Measurements from ENCODE around the gene IL22RA1. TPM values are rescaled to one million over a fixed set of nuclear protein-coding genes. Genes with fewer than 3 reads are reported as not detected.

IL22RA1 gene
- total and polyA plus RNA-seq, 12 donors, result 0.06 to 0.76 (median 0.26) TPM; not detected in 2

DNA sequence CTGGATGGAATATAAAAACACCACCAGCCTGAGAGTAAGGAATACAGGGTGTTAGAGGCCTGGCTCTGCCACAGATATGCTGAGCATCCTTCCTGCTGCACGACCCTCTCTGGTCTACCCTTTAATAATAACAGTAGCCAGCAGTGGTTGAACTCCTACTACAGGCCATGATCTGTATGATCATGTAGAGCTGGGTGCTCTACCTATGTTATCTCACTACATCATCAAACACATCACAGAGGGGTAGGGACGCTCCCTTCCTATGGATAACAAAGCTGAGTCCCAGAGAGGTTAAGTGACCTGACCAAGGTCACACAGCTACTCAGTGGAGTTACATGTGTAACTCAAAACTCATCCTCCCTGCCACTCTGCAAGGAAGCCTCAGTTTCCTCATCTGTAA is 18.0 kb downstream of the IL22RA1 start:
- H3K36me3 ChIP-seq (replicated peaks in 1 of 2), result no peaks in the 10 kb centered on the region
- no peaks in the 10 kb centered on the region for H3K27me3 ChIP-seq
- no peak overlapping the region for H3K27ac ChIP-seq
- peaks cover 3 to 7% of the 10 kb centered on the region in 2 donors for H3K4me1 ChIP-seq (replicated peaks in 1 of 2)
- TF ChIP-seq POLR2A (IDR thresholded peaks at IDR 0.05), result no peak
- TF ChIP-seq, protein P1, sequence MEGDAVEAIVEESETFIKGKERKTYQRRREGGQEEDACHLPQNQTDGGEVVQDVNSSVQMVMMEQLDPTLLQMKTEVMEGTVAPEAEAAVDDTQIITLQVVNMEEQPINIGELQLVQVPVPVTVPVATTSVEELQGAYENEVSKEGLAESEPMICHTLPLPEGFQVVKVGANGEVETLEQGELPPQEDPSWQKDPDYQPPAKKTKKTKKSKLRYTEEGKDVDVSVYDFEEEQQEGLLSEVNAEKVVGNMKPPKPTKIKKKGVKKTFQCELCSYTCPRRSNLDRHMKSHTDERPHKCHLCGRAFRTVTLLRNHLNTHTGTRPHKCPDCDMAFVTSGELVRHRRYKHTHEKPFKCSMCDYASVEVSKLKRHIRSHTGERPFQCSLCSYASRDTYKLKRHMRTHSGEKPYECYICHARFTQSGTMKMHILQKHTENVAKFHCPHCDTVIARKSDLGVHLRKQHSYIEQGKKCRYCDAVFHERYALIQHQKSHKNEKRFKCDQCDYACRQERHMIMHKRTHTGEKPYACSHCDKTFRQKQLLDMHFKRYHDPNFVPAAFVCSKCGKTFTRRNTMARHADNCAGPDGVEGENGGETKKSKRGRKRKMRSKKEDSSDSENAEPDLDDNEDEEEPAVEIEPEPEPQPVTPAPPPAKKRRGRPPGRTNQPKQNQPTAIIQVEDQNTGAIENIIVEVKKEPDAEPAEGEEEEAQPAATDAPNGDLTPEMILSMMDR (IDR thresholded peaks at IDR 0.05), result no peak
- 63 to 100% (median 89%) methylated on average over 2 of the region's 2 CpGs for WGBS, 4 donors
- no peak overlapping the region for H3K4me3 ChIP-seq
- no peaks in the 10 kb centered on the region for H3K9me3 ChIP-seq (replicated peaks in 1 of 3)
- intact Hi-C loops (cut with DNase I), result no loop called here
- DNase-seq, result no peak

DNA sequence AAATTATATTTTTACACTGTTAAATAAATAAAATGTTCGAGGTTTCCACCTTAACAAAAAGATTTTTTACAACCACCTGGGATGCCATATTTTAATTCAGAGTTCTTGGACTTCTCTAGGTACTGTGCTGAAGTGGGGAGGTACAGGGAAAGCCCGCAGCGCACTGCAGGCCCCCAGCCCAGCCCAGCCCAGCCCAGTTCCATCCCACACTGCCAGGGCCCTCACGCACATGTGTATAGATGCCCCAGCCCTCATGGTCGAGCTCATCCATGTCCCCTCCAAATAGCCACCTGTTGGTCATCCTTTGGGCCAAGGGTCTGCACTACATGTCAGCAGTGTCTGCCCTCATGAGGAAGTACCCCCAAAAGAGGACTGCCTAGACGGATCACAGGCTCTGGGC is 19.3 kb downstream of the IL22RA1 start:
- intact Hi-C loops (cut with DNase I), result no loop called here
- Histone ChIP-seq H3K27ac (no peak overlapping the region), H3K36me3 (replicated peaks in 1 of 2) (no peaks in the 10 kb centered on the region), H3K4me1 (replicated peaks in 1 of 2) (peaks cover 7 to 10% of the 10 kb centered on the region in 2 donors), H3K4me3 (no peak overlapping the region), H3K27me3 (no peaks in the 10 kb centered on the region), H3K9me3 (replicated peaks in 1 of 3) (no peaks in the 10 kb centered on the region)
- WGBS, 4 donors, result 87 to 94% (median 90%) methylated on average over 6 of the region's 6 CpGs
- no peak for TF ChIP-seq POLR2A (IDR thresholded peaks at IDR 0.05)
- TF ChIP-seq, protein P1 (IDR thresholded peaks at IDR 0.05), result no peak
- DNase-seq, result no peak

DNA sequence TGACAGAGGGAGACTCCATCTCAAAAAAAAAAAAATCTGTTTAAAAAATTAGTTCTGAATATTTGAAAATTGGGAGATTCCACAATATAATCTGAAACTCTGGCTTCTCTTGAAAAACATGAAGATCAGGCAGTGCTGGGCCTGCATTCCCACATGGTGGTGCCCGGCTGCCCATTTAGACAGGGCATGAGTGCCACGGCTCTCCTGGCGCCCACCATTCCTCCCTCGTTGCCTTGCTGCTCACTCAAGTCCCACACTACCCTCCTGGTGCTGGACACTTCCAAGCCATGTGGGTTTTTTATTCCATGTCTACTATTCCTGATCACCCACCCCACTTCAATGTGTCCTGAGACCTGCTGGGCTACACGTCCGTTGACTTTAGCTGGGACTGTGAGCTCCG is 20.2 kb downstream of the IL22RA1 start:
- Histone ChIP-seq H3K36me3 (replicated peaks in 1 of 2) (no peaks in the 10 kb centered on the region), H3K9me3 (replicated peaks in 1 of 3) (no peaks in the 10 kb centered on the region), H3K4me1 (replicated peaks in 1 of 2) (peaks cover 7 to 10% of the 10 kb centered on the region in 2 donors), H3K4me3 (no peak overlapping the region), H3K27me3 (no peaks in the 10 kb centered on the region), H3K27ac (no peak overlapping the region)
- no peak for DNase-seq
- TF ChIP-seq, protein P1 (IDR thresholded peaks at IDR 0.05), result no peak
- TF ChIP-seq POLR2A (IDR thresholded peaks at IDR 0.05), result no peak
- intact Hi-C loops (cut with DNase I), result no loop called here
- 92 to 99% (median 94%) methylated on average over 7 of the region's 7 CpGs for WGBS, 4 donors

DNA sequence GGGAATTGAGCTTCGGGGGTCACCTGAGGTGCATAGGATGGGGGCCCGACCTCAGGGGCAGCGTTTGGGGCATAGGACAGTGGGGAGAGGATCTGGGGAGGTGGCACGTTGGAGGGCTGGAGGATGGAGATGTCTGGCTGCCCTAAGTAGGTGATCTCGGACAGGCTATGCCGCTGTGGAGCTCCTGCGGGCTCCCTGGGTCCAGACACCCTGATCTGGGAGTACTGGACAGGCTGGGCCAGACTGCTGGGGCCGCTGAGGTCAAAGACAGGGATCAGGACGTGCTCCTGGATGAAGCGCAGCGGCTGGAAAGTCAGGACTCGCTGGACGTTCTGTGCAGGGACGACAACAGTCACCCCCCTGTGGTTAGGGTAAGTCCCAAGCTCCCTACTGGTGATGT is 21.5 kb downstream of the IL22RA1 start:
- Histone ChIP-seq H3K27me3 (no peaks in the 10 kb centered on the region), H3K36me3 (replicated peaks in 1 of 2) (no peaks in the 10 kb centered on the region), H3K4me3 (no peak overlapping the region), H3K4me1 (replicated peaks in 1 of 2) (peaks cover 7 to 10% of the 10 kb centered on the region in 2 donors), H3K9me3 (replicated peaks in 1 of 3) (no peaks in the 10 kb centered on the region), H3K27ac (no peak overlapping the region)
- intact Hi-C loops (cut with DNase I), result no loop called here
- 89 to 94% (median 90%) methylated on average over 9 to 14 of the region's 14 CpGs for WGBS, 4 donors
- no peak for DNase-seq
- TF ChIP-seq, protein P1 (IDR thresholded peaks at IDR 0.05), result no peak
- TF ChIP-seq POLR2A (IDR thresholded peaks at IDR 0.05), result no peak
